GM23248 (cell line): ENCODE results near the gene PIAS3. TPM values are rescaled to one million over a fixed set of nuclear protein-coding genes. Genes with fewer than 3 reads are reported as not detected.

ENCODE experiments used
- DNase-seq: peaks from one replicate; pipeline ENCODE4 v3.0.0-alpha.2; 2015
- H2AFZ ChIP-seq: fragments of 200-600 bp; sonication (generic); 2 replicates; pipeline ENCODE4 v1.6.1; 2016; ENCODE audit warnings: antibody characterized with exemption
- H3F3A ChIP-seq: fragments of 200-600 bp; sonication (generic); 2 replicates; pipeline ENCODE4 v1.6.1; 2016; ENCODE audit warnings: mild to moderate bottlenecking, antibody characterized with exemption, mixed run types; ENCODE audit not compliant: insufficient read depth
- H3K27ac ChIP-seq: fragments of 200-600 bp; sonication (generic); 2 replicates; pipeline ENCODE4 v1.5.1; 2016; ENCODE audit warnings: mild to moderate bottlenecking
- H3K27me3 ChIP-seq: fragments of 200-600 bp; sonication (generic); replicated peaks from 2 replicates; pipeline ENCODE4 v1.6.1; 2016; ENCODE audit warnings: mild to moderate bottlenecking; ENCODE audit not compliant: insufficient read depth
- H3K36me3 ChIP-seq: fragments of 200-600 bp; sonication (generic); 2 replicates; pipeline ENCODE4 v1.6.1; 2016; ENCODE audit warnings: low read depth, mild to moderate bottlenecking
- H3K4me1 ChIP-seq: fragments of 200-600 bp; sonication (generic); 2 replicates; pipeline ENCODE4 v1.6.1; 2016; ENCODE audit warnings: mild to moderate bottlenecking; ENCODE audit not compliant: insufficient read depth
- H3K4me2 ChIP-seq: fragments of 200-600 bp; sonication (generic); one replicate; pipeline ENCODE4 v1.6.1; 2016; ENCODE audit warnings: mild to moderate bottlenecking; ENCODE audit not compliant: unreplicated experiment
- H3K4me3 ChIP-seq: fragments of 200-600 bp; sonication (generic); 2 replicates; pipeline ENCODE4 v1.5.1; 2016; ENCODE audit warnings: mild to moderate bottlenecking
- H3K79me2 ChIP-seq: fragments of 200-600 bp; sonication (generic); 2 replicates; pipeline ENCODE4 v1.6.1; 2016; ENCODE audit warnings: mild to moderate bottlenecking; ENCODE audit not compliant: insufficient read depth
- H3K9ac ChIP-seq: fragments of 200-600 bp; sonication (generic); 2 replicates; pipeline ENCODE4 v1.6.1; 2016; ENCODE audit warnings: mild to moderate bottlenecking
- H3K9me2 ChIP-seq: fragments of 200-600 bp; sonication (generic); 2 replicates; pipeline ENCODE4 v1.6.1; 2016; ENCODE audit warnings: mixed run types, mild to moderate bottlenecking, moderate library complexity; ENCODE audit not compliant: insufficient read depth
- H3K9me3 ChIP-seq: fragments of 200-600 bp; sonication (generic); one replicate; pipeline ENCODE4 v1.6.1; 2017; ENCODE audit warnings: low read depth
- H4K20me1 ChIP-seq: fragments of 200-600 bp; sonication (generic); 2 replicates; pipeline ENCODE4 v1.6.0; 2016; ENCODE audit not compliant: insufficient read depth
- EZH2 ChIP-seq: fragments of 200-600 bp; sonication (generic); IDR thresholded peaks from 2 replicates; pipeline ENCODE4 v1.6.1; 2018; ENCODE audit warnings: antibody characterized with exemption, mild to moderate bottlenecking; ENCODE audit not compliant: insufficient read depth, poor library complexity, severe bottlenecking
- EZH2phosphoT487 ChIP-seq: fragments of 200-600 bp; sonication (generic); IDR thresholded peaks from 2 replicates; pipeline ENCODE4 v1.6.1; 2018; ENCODE audit warnings: antibody characterized with exemption, moderate library complexity, mild to moderate bottlenecking, low read depth; ENCODE audit not compliant: insufficient read depth
- WGBS, 2 experiments: methylation state at CpG; one replicate each; pipeline ENCODE4 v1.1.6; 2015 to 2017; ENCODE audit warnings: low lambda C conversion rate in 2 of 2, low coverage in 1 of 2; ENCODE audit errors: missing lambda C conversion rate in 2 of 2; 5-methylcytosine and 5-hydroxymethylcytosine counted together
- in situ Hi-C: fragments of 300-500 bp; cut with MboI; formaldehyde crosslinking; loops from 2 replicates; pipeline ENCODE4 v1.15.0; 2020
- polyA plus RNA-seq: library from polyadenylated mRNA; unstranded; fragments of >200 nt; fragmentation: Nextera tagmentation; extraction: Ambion mirVana; gene quantifications from 2 replicates; pipeline ENCODE4 v1.2.1, GENCODE V29; 2016
- total RNA-seq: library from RNA; depleted of rRNA; stranded (reverse); fragments of >200 nt; shearing (Covaris generic); gene quantifications from 2 replicates; pipeline ENCODE4 v1.2.3, GENCODE V29; 2014

The PIAS3 gene
- total and polyA plus RNA-seq, 2 experiments from 2014 or later: 22.2 to 63.0 TPM

DNA sequence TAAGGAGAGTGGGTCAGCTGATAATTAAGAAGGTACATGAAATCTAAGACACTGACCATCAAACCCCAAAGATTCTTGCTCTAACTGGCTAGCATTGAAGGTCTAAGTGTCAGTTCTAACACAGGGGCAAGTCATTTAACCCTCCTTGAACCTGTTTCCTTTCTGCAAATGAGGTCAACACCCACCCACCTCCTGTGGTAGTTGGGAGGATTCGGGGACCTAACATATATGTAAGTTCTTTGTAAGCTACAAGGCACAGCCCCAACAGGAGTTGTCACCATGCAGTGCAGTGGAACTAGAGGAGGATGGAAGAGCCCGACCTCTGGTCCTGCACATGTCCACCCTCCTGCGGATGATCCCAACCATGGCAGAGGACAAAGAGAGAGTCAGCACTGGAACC lies 11.1 kb downstream of the PIAS3 start:
- no peak for TF ChIP-seq EZH2phosphoT487
- TF ChIP-seq EZH2: no peak
- 61 to 70% methylated on average over 3 of the region's 3 CpGs for WGBS, 2 experiments
- H3K4me2 ChIP-seq: no peak overlapping the region
- peaks cover 14% of the 10 kb centered on the region for H3K4me1 ChIP-seq
- in situ Hi-C loops: no loop called here
- peaks cover 16% of the 10 kb centered on the region for H3K36me3 ChIP-seq
- no peaks in the 10 kb centered on the region for H3K9me2 ChIP-seq
- DNase-seq: no peak
- H3K9ac ChIP-seq: no peak overlapping the region
- H3F3A ChIP-seq: peaks cover 58% of the 10 kb centered on the region
- no peaks in the 10 kb centered on the region for H3K79me2 ChIP-seq
- no peaks in the 10 kb centered on the region for H4K20me1 ChIP-seq
- no peaks in the 10 kb centered on the region for H3K27me3 ChIP-seq
- H3K4me3 ChIP-seq: no peak overlapping the region
- no peak overlapping the region for H3K27ac ChIP-seq
- no peaks in the 10 kb centered on the region for H3K9me3 ChIP-seq
- H2AFZ ChIP-seq: no peak overlapping the region

GRCh38 chr1:145846201-145846612 lies 12.7 kb downstream of the PIAS3 start:
- no peaks in the 10 kb centered on the region for H3K9me2 ChIP-seq
- H3K27ac ChIP-seq: peak overlapping the region; percentile 50
- H3K9ac ChIP-seq: peak overlapping the region; percentile 80
- 51 to 57% methylated on average over 3 of the region's 3 CpGs for WGBS, 2 experiments
- peak overlapping the region; percentile 74 for H3K4me3 ChIP-seq
- peaks cover 14% of the 10 kb centered on the region for H3K4me1 ChIP-seq
- no peaks in the 10 kb centered on the region for H3K79me2 ChIP-seq
- H3K27me3 ChIP-seq: no peaks in the 10 kb centered on the region
- peaks cover 59% of the 10 kb centered on the region for H3F3A ChIP-seq
- H3K4me2 ChIP-seq: peak overlapping the region; percentile 81
- peaks cover 20% of the 10 kb centered on the region for H3K36me3 ChIP-seq
- DNase-seq: peak; percentile 73
- in situ Hi-C loops: no loop called here
- peak overlapping the region; percentile 72 for H2AFZ ChIP-seq
- no peaks in the 10 kb centered on the region for H3K9me3 ChIP-seq
- TF ChIP-seq EZH2phosphoT487 (no peak), EZH2 (no peak)
- no peaks in the 10 kb centered on the region for H4K20me1 ChIP-seq

DNA sequence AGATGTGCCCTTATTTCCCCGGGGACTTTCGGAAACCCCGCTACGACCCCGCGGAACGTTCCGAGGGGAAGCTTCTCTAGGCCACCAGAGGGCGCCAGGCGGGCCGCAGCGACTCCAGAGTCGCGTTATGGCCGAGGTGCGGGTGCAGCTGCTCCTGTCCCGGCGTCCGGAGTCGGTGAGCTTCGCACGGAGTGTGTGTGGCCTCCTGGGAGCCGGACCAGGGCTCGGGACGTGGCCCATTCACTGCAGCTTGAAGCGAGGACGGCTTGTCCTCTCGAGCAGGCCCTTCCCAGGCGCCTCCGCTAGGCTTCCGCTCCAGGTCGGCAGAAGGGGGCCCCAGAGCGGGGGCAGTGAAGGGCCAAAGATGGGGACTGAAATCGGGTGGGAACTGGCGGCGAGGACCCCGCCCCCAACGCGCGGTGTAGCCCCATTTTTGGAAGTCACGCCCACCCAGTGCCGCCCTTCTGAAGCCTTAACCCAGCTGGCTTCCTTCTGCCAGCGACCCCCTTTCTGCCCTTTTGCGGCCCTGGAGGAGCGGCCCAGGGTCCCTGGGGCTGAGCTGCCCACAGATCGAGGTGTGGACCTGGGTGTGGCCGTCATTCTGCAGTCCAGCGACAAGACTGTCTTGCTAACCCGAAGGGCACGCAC lies 13.2 kb downstream of the PIAS3 start, which contains the start of gene NUDT17:
Gene NUDT17 (plus strand): TSS at position 117 of the 648 bp plus-strand sequence. CDS start 11 bp downstream, at position 128.
- peak within 1 kb of the TSS; percentile 80 for H3K9ac ChIP-seq
- H3K36me3 ChIP-seq: peaks cover 25% of the 10 kb centered on the region
- peaks cover 59% of the 10 kb centered on the region for H3F3A ChIP-seq
- peak within 1 kb of the TSS; percentile 81 for H3K4me2 ChIP-seq
- H3K79me2 ChIP-seq: no peaks in the 10 kb centered on the region
- 1% methylated on average over 46 to 50 of the region's 50 CpGs for WGBS, 2 experiments
- H3K27me3 ChIP-seq: no peaks in the 10 kb centered on the region
- peak within 1 kb of the TSS; percentile 74 for H3K4me3 ChIP-seq
- no peaks in the 10 kb centered on the region for H3K9me2 ChIP-seq
- peak; percentile 90 for DNase-seq
- H4K20me1 ChIP-seq: no peaks in the 10 kb centered on the region
- no peaks in the 10 kb centered on the region for H3K9me3 ChIP-seq
- TF ChIP-seq EZH2: no peak
- peaks cover 14% of the 10 kb centered on the region for H3K4me1 ChIP-seq
- in situ Hi-C loops: no loop called here
- peak within 1 kb of the TSS; percentile 72 for H2AFZ ChIP-seq
- peak within 1 kb of the TSS; percentile 50 for H3K27ac ChIP-seq

- Histone ChIP-seq H3K36me3 (peaks cover 30% of the 10 kb centered on the region), H3K27ac (no peak overlapping the region; the same call in 1 of the 2 replicates)
- 18 to 20% methylated on average over 4 of the region's 4 CpGs for WGBS, 2 experiments
Measured at GRCh38 chr1:145845144-145845513, 13.8 kb downstream of the PIAS3 start.

More at GRCh38 chr1:145845144-145845513, 13.8 kb downstream of the PIAS3 start:
- in situ Hi-C loops: no loop called here
- no peaks in the 10 kb centered on the region for H3K9me3 ChIP-seq
- H3K27me3 ChIP-seq: no peaks in the 10 kb centered on the region
- H3F3A ChIP-seq: peaks cover 59% of the 10 kb centered on the region
- H3K9ac ChIP-seq: peak overlapping the region; percentile 80
- TF ChIP-seq EZH2: no peak
- no peak for TF ChIP-seq EZH2phosphoT487
- peak overlapping the region; percentile 74 for H3K4me3 ChIP-seq
- H4K20me1 ChIP-seq: no peaks in the 10 kb centered on the region
- peak overlapping the region; percentile 81 for H3K4me2 ChIP-seq
- DNase-seq: no peak
- H2AFZ ChIP-seq: peak overlapping the region; percentile 72
- no peaks in the 10 kb centered on the region for H3K9me2 ChIP-seq
- H3K4me1 ChIP-seq: peaks cover 12% of the 10 kb centered on the region
- no peaks in the 10 kb centered on the region for H3K79me2 ChIP-seq
